ENCODE data around the gene ANKRD22.

ANKRD22 gene

DNA sequence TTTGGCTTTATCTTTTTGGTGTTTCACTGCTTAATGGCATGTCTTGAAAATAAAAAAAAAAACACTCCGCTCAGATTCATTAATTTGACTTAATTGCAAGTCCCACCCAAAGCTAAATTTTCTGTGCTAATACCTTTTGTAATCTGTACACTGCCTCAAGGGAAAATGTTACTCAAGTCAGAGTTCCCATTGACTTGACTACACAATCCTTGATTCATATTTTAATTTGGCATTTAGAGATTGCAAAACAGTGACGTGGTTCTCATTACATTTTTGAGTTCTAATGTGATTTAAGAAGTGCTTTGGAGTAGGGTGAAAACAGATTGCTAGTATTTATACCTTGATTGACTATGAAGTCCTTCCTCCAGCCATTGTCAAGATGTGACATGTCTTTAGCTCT lies 70.4 kb downstream of the ANKRD22 start:
- no peaks in the 10 kb centered on the region for H3K79me2 ChIP-seq (ENCODE audit: insufficient read depth, low read length)
- H4K20me1 ChIP-seq (ENCODE audit: insufficient read depth, low read length), result no peaks in the 10 kb centered on the region
- H3K9me3 ChIP-seq (ENCODE audit: low read length), result no peaks in the 10 kb centered on the region
- no peaks in the 10 kb centered on the region for H3K27me3 ChIP-seq (ENCODE audit: insufficient read depth, low read length)
- no peak overlapping the region for H3K27ac ChIP-seq (ENCODE audit: low read depth, low read length, poor library complexity, severe bottlenecking)
- H2AFZ ChIP-seq (ENCODE audit: low read length), result no peak overlapping the region
- no peaks in the 10 kb centered on the region for H3K36me3 ChIP-seq (ENCODE audit: insufficient read depth, low read length)
- no peak overlapping the region for H3K9ac ChIP-seq (ENCODE audit: low read length)
- no peaks in the 10 kb centered on the region for H3K4me1 ChIP-seq (ENCODE audit: insufficient read depth, low read length, severe bottlenecking)
- H3K9me2 ChIP-seq (ENCODE audit: low read depth, low read length), result no peaks in the 10 kb centered on the region
- TF ChIP-seq EZH2 (IDR thresholded peaks at IDR 0.05; ENCODE audit: borderline replicate concordance, low read length), result no peak
- TF ChIP-seq, protein P1, sequence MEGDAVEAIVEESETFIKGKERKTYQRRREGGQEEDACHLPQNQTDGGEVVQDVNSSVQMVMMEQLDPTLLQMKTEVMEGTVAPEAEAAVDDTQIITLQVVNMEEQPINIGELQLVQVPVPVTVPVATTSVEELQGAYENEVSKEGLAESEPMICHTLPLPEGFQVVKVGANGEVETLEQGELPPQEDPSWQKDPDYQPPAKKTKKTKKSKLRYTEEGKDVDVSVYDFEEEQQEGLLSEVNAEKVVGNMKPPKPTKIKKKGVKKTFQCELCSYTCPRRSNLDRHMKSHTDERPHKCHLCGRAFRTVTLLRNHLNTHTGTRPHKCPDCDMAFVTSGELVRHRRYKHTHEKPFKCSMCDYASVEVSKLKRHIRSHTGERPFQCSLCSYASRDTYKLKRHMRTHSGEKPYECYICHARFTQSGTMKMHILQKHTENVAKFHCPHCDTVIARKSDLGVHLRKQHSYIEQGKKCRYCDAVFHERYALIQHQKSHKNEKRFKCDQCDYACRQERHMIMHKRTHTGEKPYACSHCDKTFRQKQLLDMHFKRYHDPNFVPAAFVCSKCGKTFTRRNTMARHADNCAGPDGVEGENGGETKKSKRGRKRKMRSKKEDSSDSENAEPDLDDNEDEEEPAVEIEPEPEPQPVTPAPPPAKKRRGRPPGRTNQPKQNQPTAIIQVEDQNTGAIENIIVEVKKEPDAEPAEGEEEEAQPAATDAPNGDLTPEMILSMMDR (IDR thresholded peaks at IDR 0.05; ENCODE audit: low read length), result no peak
- no peak overlapping the region for H3K4me3 ChIP-seq (ENCODE audit: low read depth, low read length, poor library complexity, severe bottlenecking)
- no peaks in the 10 kb centered on the region for H3F3A ChIP-seq (ENCODE audit: insufficient read depth, low read length)
- no peak overlapping the region for H3K4me2 ChIP-seq (ENCODE audit: low read length)

Data from OCI-LY1 (cell line).